PFSK-1 (cell line): ENCODE measurements around the gene GRK4.

Experiments used
- REST ChIP-seq, 2 experiments: IDR thresholded peaks; 2 replicates each; pipeline versions ENCODE4 v1.6.1 to v1.8.0; 2011 to 2012; ENCODE audit warnings: low read depth in 2 of 2, low read length in 2 of 2, control low read depth in 1 of 2, inconsistent platforms in 1 of 2, mild to moderate bottlenecking in 1 of 2, moderate library complexity in 1 of 2; ENCODE audit not compliant: insufficient read depth in 1 of 2
- SIN3A ChIP-seq: IDR thresholded peaks from 2 replicates; pipeline ENCODE4 v1.6.1; 2012; ENCODE audit warnings: mild to moderate bottlenecking, low read length, moderate library complexity, borderline replicate concordance; ENCODE audit not compliant: insufficient read depth

- TF ChIP-seq REST (IDR thresholded peaks at IDR 0.05; ENCODE audit: insufficient read depth in 1 of 2, low read depth in 2 of 2, low read length in 2 of 2): no peak
- no peak for TF ChIP-seq SIN3A
Observed at GRCh38 chr4:3010998-3011397, 47.6 kb downstream of the GRK4 start.
